Left renal cortex interstitium (tissue), 4 donors: ENCODE data around the gene TXK. TPM values are rescaled to one million over a fixed set of nuclear protein-coding genes. Genes with fewer than 3 reads are reported as not detected.

Experiments used
- DNase-seq, 4 donors: peaks; one replicate each; pipeline ENCODE4 v3.0.0-alpha.2; 2013; ENCODE audit warnings: low read depth in 4 of 4, low spot score in 2 of 4, missing footprints in 1 of 4
- polyA plus RNA-seq, 4 donors: library from polyadenylated mRNA; unstranded; fragments of 120-200 nt; gene quantifications; one replicate each; pipeline ENCODE4 v1.2.1, GENCODE V29; 2013; ENCODE audit not compliant: insufficient read length in 4 of 4

The TXK gene
- polyA plus RNA-seq, 4 donors: 1.3 to 3.9 (median 2.5) TPM

DNA sequence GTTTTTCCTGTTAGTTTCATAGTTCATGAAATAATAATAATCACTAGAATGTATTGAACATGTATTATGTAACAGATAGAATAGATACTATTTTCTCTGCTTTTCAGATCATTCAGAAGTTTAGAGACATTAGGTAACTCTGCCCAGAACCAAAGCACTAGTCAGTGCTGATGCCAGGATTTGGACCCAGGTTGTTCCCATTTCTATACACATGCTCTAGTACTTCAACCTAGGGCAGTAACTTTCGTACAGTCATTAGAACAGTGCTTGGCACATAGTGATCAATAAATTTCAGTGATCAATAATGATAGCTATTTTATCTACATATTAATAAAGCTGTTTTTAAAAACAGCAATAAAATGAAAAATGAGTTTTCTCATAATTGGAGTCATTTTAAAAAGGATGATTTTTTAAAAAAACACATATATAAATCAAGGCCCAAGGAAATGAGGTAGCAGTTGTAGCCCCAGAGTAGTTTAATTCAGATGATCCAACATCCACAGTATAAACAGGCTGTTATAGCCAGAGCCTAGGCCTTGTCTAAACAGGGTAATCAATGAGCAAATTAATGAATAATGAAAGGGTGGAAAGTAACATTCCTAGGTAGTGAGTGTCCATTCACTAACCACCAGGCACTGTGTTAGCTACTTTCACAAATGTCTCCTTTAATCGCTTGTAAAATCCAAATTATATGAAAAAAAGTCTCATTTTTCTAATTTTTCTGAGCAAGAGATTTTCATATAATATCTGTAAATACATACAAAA lies 25.6 kb downstream of the TXK start:
- DNase-seq: no peak

DNA sequence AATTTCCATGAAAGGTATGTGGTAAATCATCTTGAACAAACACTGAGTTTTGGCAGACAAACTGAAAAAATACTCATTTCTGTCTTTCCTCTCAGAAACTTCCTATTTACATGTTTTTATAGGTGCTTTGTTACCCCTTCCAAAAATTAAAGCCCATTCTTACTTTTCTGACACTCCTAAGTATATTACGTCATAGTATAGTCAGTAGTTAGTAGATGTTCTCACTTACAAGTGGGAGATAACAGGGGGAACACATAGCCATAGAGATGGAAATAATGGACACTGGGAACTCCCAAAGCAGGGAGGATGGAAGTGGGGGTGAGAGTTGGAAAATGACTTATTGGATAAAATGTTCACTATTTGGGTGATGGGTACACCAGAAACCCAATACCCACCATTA lies 28.8 kb downstream of the TXK start:
- no peak for DNase-seq

DNA sequence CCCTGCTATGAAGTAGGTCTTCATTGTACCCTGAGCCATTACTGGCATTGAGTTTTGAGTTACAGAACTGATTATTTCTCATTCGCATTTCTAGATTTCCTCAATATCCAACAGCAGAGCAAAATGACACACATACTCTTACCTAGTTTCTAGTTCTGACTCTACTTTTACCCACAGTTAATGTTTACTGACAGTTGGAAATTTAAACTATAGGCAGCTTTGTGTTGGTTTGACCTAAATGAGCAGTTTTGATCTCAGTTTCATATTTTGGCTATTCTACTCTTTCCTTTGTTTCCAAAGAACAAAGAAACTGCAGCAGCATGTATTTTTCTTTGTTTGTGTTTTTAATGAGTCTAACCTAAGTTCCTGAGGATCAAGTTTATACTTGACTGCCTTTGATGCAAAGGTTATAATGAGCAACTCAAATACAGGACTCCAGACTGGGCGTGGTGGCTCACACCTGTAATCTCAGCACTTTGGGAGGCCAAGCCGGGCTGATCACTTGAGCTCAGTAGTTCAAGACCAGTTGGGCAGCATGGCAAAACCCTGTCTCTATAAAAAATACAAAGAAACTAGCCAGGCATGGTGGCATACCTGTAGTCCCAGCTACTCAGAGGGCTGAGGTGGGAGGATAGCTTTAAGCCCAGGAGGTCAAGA lies 30.4 kb downstream of the TXK start:
- no peak for DNase-seq

DNA sequence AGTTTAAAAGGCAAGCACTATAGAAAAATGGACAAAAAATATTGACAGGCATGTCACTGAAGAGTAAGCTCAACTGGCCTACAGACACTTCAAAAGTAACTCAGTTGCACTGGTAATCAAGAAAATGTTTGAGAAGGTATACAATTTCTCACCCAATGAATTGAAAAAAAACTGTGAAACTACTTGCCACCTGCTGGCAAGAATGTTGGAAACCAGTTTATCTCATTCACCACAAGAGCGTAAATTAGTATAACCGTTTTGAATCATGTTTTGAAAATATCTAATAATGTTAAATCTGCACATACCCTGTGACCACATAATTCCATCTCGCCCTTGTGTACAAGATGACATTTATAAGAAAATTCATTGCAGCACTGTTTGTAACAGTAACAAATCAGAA lies 31.7 kb downstream of the TXK start:
- DNase-seq: no peak

DNA sequence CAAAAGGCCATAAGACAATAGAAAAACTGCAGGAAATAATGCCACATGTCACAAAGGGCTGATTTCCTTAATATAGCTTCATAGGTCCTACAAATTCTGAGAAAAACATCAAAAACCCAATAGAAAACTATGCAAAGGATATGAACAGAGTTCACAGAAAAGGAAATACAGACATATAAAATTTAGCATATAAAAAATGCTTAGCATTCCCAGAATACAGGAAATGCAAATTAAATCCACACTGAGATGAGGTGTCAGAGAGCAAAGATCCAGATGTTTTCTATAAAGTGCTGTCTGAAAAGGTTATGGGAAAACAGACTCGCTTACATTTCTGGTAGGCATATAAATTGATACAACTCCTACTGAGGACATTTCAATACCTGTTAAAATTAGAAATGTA lies 33.8 kb downstream of the TXK start:
- no peak for DNase-seq

DNA sequence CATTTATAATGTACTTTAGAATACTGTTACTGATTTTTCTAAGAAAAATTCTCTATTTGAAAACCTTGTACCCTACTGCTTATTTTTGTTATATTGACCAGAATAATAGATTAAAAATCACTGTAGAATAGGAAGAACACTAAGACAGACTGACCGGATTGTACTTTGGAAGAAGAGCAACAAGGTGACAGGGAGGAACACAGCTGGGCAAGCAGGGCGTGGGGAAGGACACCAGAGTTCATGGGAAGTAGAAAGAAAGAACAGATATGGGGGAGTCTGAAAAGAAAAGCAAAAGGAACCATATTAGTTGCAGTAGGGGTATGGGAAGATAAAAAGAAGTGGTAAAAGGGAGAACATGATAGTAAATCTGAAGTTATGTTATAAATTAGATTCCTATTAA lies 38.6 kb downstream of the TXK start:
- DNase-seq: no peak

DNA sequence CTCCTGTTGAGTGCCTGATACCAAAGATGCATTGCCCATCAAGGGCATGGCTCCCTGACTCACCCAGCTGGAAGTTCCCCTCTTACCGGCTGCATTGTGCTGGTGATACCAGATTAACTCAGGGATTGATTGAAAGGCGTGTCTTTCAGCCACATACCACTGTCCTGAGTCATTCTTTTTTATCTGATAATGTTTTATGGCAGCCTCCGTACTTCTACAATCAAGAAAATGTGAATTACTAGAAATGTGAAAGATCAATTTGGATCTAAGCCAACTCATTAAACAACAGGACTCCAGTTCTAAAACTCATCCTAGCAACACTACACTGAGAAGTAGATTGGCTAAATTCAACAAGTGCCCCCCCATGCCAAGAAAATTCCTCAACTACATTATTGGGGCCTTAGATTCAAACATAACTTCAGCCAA lies 40.0 kb downstream of the TXK start:
- DNase-seq: no peak

DNA sequence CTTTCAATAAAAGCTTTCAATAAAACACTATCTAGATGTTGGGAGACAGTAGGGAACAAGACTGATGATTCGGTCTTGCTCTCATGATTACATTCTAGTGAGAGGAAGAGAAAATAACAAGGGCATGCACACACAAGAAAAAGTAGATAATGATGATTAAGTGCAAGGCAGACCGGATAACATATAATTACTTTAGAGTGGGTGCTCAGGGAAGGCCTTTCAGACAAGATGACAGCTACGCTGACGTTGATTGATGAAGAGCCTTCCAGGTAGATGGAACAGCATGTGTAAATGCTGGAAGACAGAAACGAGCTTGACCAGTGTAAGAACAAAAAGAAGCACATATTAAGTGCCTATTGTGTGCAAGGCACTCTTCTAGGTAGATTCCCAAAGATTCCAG lies 43.4 kb downstream of the TXK start:
- no peak for DNase-seq

DNA sequence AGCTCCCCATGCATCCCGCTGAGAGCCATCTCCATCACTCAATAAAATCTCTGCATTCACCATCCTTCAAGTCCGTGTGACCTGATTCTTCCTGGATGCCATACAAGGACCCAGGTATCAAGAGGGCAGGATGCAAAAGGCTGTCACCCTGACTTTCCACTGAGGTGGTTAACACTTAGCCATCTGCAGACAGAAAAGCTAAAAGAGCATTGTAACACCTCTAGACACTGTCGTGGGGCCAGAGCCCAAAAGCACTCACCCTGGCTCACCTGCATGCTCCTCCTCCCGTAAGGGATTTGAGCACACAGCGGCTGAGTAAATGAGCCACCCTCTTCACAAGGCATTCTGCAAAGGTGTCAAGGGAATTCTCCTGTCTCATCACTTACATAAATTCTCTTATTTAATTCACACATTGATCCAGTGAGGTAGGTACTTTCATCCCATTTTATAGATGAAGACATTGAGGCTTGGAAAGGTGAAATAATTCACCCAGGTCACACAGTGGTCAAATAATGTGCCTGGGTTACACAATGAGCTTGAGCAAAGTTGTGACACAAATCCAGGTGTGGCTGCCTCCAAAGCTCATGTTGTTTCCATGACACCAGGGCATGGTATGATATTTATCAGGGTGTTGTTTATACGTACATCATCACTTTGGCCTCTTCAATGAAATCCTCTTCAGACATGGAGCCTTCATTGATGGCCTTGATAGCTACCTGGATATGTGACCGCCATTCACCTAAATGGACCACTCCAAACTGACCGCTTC lies 48.0 kb downstream of the TXK start:
- no peak for DNase-seq

DNA sequence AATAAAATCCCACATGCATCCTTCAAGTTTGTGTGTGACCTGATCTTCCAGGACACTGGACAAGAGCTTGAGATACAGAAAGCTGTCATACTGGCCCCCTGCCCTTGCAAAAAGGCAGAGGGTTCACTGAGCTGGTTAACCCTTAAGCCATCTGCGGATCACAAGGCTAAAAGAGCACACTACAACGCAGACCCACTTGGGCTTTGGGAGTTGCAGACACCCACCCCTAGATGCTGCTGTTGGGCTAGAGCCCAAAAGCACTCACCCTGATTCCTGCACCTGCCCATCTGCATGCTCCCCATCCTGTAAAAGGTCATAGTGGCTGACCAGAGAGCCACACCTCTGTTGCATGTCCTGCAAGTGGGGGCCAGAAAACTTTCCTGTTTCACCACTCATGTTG lies 51.1 kb downstream of the TXK start:
- no peak for DNase-seq

DNA sequence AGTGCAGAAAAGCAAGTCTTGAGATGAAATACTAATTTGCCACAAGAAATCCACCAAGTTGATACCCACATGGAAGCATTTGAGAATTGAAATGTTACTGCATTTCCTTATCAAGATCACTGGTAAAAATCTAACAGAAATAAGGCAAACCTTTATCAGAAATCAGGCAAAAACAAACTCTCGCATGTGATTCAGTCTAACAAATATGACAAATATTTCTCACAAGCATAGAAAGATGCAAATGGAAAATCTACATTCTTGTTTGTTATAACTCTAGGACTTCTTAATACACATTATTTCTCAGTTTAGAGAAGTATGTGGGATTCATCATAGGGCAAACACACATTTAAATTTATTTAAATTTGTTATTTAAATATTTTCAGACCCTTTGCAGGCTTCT lies 52.9 kb downstream of the TXK start:
- DNase-seq: no peak

DNA sequence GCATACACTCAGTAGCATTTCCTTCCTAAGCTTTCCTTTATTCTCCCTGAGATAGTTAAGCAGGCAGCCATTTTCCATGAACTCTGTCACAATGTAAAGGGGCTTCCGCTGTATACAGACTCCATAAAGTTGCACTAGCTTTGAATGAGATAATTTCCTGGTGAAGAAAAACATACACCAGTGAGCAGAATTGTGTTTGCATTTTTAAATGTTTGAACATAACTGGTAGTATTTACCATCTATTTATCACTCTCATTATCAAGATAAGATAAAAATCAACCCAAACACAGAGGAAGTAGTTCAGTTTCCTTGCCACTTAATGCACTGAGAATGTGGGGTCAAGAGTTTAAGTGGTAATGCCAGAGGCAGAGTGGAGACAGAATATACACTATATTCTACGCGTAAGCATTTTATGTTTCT lies 54.1 kb downstream of the TXK start:
- no peak for DNase-seq

DNA sequence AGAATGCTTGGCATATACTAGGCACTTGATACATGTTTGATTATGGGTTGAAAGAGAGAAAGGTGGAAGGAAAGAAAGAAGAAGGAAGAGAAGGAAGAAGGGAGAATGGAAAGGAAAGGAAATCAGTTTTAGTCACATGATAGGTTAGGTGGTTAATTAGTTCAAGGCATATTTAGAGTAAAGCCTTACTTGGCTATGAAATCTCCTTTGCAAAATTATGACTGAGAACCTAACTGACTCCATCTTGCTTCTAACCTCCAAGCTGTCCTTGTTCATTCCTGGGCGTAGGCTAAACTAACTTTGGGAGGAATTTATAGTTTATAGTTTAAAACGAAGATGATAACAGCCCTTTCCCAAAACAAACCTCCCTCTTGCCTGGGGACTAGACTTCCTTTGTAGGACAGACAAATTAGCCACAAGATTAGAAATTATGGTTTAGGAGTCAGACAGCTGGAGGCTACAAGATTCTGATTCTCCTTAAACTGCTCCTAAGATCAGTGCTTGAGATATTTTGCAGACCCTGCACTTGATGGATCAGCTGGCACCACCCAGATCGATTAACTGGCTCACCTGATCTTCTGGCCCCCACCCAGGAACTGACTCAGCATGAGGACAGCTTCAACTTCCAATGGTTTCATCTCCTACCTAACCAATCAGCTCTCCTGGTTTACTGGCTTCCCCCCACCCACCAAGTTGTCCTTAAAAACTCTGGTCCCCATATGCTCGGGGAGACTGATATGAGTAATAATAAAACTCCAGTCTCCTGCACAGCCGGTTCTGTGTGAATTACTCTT lies 55.0 kb downstream of the TXK start:
- DNase-seq: no peak

DNA sequence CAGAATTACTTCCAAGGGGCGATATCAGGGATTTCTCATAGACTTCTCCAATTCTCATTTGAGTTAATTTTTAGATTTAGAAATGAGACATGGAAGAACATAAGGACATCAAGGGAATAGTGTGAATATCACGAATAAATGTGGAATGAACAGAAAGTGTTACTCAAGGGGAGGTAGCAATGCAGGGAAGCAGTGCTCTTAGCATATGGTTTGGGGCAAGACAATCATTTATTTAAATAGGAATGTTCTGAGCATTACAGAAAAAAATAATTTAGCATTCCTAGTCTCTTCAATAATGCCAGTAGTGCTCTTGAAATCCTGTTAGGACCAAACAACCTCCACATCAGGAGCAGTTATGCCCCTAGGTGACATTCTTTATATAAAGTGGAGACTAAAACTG lies 55.6 kb downstream of the TXK start:
- DNase-seq: no peak

DNA sequence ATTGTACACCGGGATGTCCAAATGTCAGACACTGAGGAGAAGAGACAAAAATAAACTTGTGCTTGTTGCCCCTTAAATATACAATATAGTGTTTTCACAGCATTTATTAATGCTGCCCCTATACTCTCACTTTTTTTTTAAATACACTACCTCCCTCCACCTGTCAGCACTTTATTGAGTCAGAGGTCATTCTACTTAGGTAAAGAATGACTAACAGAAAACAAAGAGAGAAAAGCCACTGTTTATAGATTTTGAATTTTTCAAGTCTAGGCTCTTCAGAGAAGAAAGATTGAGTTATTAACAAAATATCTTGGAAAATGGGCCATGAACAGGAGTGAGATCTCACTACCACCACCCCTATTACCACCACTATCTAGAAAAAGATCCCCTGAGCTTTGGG lies 59.4 kb downstream of the TXK start:
- no peak for DNase-seq

DNA sequence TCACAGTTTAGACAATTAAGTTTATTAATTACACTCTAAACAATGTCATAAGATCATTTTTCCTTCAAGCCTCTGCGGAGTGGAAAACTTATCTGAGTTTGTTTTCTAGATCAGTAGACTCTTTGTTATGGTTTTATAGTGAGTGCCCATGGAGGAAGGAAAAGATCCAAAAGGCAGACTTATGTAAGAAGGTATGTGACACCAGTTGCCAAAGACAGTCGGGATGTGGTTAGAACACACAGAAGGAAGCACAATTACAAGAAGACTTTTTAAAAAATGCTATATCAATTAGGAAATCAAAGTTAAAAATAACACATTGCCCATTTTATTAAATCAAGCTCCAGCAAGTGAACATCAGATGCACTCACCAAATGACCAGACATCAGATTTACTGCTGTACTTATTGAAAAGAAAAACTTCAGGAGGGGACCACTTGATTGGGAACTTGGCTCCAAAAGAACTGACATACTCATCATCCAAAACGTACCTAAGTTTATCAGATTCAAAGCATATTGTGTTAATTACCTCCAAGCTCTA lies 60.4 kb downstream of the TXK start:
- DNase-seq: no peak

DNA sequence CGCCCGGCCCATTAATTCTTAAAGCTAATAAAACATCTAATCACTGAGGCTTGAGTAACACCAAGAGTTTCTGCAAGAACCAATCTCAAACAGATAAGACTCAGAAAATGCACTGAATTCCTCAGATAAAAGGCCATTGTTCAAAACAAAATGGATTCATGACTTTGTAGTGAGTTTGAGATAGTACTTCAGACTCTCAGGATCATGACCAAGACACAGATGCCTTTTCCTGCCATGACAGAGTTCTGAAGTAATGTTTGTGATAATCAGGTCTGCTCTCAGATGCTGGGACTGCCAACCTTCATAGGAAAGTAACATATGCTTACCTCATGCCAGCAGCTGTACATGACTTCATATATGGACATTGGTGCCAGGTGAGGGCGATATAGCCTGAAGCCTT lies 62.9 kb downstream of the TXK start:
- no peak for DNase-seq

DNA sequence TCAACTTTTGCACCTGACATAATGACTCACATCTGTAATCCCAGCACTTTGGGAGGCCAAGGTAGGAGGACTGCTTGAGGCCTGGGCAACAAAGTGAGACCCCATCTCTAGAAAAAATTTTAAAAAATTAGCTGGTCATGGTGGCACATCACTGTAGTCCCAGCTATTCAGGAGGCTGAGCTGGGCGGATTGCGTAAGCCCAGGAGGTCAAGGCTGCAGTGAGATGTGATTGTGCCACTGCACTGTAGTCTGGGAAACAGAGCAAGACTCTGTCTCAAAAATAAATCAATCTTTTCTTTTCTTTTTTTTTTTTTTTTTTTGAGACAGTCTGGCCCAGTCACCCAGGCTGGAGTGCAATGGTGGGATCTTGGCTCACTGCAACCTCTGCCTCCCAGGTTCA lies 65.0 kb downstream of the TXK start:
- no peak for DNase-seq

DNA sequence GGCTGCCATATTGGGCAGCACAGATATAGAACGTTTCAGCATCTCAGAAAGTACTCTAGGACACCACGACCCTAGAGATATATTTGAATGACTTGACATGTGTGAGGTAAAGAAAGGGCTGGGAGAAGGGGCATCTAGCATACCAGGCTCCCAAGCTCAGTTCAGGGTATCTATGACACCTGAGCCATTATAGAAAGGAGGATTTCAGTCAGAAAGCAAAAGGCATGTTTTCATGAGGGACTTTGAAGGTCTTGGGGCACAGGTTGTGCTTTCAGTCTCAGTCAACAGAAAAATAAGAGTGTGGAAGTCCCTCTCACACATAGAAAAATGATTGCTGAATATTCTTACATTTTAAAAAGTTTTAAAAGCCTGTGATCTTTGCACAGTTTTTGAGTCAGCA lies 65.9 kb downstream of the TXK start:
- no peak for DNase-seq

DNA sequence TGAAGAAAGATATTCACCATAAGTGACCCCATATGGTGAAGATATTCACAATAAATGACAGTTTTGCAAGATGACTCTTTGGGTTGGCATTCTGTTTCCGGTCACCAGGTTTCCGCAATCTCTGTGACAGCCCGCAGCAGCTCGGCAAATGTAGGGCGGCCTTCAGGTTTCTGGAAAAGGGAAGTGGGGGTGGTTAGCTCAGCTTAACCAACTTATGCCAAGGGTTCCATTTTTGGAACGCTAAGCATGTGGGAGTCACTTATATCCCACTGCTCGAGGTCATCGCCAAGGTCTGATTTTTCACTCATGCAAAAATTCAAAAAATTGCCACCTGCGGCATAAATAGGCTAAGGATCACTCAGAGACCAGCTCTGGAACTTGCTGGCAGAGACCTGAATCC lies 66.5 kb downstream of the TXK start:
- no peak for DNase-seq

DNA sequence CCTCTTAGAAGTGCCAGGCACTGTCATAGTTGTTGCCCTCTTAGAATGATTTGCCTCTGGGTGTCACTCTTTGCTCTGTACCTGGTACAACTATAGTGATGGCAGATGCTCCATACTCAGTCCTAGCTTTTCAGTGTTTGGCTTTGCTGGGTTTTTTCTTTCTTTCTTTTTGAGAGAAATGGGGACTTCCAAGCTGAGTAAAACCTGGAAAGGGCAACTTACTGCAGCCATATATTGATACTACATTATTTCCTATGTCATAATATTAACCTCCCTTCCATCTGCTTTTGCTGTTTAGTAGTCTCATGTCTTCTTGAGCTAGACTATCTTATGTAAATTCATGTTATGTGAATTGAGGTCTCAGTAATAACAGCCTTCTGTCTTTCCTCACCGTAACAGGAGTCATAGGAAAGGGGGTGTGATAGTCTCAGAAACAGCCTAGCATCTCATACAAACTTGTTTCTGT lies 68.4 kb downstream of the TXK start:
- DNase-seq: no peak
